Endothelial cell of hepatic sinusoid (primary cell): ENCODE measurements around the gene LTBP2.

Source experiments
- in situ Hi-C: cut with HindIII; loops from 2 replicates; pipeline ENCODE4 v1.10.0; 2017; ENCODE audit warnings: low sequenced_read_pairs

LTBP2 gene

GRCh38 chr14:74595006-74595735, 16.9 kb downstream of the LTBP2 start:
- in situ Hi-C loops, result no loop called here

GRCh38 chr14:74594606-74595005, 17.4 kb downstream of the LTBP2 start:
- in situ Hi-C loops, result no loop called here

DNA sequence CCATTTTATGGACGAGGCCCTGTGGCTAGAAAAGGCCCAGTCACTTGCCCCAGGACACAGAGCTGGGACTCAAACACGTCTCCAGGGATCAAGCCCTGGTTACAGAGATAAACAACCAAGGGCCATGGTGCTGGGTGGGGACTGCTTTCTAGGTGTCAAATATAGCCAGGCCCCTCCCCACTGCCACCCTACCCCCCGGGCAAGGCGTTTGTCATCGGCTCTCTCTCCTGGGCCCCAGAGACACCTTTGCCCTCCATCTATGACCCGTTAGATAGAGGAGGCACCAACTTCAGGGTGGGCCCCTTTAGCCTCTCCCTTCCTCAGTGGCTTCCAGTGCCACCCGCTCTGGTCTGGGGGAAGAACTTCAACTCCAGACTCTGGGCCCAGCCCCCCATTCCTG, 18.0 kb downstream of the LTBP2 start:
- in situ Hi-C loops, result no loop called here

DNA sequence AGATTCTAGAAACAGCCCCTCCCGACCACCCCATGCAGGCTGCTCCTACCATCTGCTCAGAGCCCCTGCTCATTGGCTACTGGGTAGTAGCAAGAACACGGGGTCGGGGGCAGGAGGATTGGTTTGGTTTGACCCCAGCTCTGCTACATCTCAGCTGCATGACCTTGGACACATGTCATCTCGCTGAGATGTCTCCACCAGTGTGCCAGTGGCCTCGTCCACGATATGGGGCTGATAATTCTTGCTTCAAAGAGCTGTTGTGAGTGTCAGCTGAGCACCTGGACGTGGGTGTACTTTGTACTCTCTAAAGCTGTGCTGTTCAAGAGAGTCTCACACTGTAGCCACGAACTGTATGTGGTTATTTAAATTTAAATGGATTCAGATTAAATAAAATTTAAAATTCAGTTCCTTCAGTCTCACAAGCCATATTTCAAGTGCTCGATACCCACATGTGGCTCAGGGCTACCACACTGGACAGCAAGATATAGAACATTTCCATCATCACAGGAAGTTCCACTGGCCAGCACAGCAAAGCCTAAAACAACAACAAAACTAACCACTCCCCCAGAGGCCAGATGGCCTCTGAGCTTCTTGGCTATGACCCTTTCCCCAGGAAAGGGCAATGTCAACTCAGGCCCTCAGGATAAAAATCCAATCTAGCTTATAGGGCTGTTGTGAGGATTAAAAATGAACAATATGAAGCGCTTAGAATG, 18.6 kb downstream of the LTBP2 start:
- in situ Hi-C loops, result no loop called here

DNA sequence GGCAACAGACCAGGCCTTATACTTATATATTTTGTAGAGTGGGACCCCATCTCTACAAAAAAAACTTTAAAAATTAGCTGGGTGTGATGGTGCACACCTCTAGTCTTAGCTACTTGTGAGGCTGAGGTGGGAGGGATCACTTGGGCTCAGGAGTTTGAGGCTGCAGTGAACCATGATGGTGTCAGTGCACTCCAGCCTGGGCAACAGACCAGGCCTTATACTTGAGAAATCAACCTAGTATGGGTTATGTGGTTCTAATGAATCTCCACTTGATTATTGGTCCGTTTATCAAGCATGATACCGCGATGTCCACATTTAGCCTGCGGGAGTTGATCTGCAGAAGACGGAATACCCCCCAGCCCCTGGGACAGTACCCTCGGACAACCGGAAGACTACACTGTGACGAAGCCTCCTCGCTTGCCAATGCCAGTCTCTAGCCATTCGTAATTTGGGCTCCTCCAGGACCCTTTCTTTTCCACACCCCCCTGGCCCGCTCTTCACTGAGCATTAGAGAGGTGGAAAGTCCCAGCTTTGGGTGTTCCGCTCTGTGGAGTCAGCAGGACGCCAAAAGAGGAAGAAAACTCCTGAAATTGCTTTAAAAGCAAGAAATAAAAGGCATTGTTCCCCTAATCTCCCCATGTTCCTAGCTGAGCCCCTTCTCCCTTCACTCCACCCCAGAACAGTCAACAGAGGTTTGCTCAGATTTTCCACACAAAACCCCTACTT, 19.4 kb downstream of the LTBP2 start:
- in situ Hi-C loops, result no loop called here

DNA sequence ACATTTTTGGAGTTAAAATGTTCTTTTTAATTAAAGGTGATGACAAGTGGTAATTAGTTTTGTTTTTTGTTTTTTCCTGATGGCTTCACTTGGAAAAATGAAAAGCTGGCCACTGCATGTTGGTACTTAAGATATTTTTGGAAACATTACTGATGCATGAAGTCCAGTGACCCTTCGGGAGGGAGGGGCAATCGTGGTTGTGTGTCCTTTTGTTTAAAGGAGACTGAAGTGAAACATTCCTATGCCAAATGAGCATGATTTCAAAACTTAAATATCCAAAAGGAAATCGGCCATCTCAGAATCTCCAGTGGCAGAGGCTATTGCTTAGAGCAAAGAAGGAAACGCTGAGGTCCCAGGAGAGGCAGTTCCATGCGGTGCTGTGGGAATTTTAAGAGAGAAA, 20.1 kb downstream of the LTBP2 start:
- in situ Hi-C loops, result no loop called here

DNA sequence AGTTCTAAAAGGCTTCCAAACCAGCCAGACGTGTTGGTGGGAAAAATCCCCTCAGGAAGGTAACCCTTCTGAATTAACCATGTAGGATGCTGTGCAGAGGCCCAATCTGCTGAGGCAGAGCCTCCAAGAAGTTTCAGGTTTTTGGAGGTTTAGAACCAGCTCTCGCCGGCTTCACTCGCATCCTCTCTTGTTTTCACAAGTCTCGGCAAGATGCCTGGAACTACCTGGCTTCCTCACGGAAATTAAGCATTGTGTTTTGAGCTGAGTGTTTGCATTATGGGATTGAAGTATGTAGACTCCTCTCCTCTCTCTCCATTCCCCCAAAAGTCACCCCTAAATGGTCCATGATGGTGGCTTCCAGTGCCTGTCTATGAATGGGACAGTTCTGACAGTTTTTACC, 20.6 kb downstream of the LTBP2 start:
- in situ Hi-C loops, result no loop called here

GRCh38 chr14:74589291-74589879, 22.7 kb downstream of the LTBP2 start:
- in situ Hi-C loops, result no loop called here

GRCh38 chr14:74587363-74587707, 24.7 kb downstream of the LTBP2 start:
- in situ Hi-C loops, result no loop called here

DNA sequence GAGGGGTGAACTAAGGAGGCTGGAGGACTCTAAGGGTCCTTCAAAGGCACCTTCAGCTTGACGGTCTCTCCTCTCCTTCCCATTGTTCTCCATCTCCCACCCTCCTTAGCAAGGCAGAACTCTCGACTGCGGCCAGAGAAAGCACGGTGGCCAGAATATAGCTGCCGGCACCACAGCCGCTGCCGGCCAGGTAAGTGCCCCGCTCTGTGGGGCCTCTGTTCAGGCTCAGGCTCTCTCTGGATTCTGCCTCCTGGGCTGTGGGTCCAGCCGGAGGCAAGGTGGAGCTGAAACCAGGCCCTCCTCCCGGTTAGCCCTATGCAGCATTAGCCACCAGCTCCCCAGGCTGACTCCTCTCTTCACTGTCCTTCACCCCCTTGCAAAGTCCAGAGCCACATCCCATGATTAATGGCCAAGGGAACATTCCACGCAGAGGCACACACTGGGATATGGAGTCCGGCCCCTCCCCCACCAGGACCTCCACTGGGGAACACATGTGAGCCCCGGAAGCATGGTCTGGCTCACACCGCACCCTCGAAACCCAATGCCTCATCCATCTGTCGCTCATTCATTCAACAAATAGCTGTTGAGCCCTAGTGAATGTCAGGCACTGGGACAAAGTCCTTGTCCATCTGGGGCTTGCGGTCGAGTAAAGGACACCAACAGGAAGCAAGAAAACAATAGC, 25.2 kb downstream of the LTBP2 start:
- in situ Hi-C loops, result no loop called here

DNA sequence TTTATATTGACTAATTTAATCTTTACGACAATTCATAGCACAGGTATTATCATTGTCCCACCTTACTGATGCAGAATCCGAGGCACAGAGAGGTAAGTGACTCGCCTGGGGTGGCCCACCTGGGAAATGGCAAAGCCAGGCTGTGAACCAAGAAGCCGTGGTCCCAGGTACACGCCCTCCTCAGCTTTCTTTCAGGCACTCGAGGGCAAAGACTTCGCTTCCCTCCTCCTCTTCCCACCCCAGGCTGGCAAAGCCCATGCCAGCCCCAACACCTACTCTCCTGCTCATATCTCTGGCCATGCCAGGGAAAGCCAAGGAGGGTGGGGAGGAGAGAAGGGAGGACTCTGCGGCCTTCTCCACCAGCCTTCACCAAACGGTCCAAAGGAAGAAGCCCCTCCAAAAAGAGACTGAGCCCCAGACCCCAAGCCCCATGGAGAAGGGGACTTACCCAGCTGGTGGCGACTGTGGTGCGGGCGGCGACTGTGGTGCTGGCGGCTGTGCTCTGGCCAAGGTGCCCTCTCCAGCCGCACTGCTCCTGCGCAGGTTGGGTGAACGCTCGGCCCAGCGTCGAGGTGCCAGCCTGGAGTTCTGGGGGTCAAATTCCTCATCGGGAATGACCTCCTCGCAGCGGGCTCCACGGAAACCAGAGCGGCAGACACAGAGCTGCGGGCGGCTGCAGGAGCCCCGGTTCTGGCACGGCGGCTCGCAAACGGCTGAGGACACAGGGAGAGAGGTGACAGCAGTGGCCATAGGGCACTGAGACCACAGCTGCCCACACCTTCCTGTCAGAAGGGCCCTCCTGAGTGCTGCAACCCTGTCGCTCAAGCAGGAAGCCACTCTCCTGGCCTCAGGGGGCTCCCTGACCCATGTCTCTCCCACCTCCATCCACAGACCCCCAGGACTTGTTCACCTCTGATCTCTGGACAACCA, 26.4 kb downstream of the LTBP2 start:
- in situ Hi-C loops, result no loop called here

- in situ Hi-C loops, result no loop called here
These were observed 27.1 kb downstream of the LTBP2 start for GRCh38 chr14:74584951-74585350.

- in situ Hi-C loops, result no loop called here
These were observed 28.2 kb downstream of the LTBP2 start for GRCh38 chr14:74583689-74584434.

DNA sequence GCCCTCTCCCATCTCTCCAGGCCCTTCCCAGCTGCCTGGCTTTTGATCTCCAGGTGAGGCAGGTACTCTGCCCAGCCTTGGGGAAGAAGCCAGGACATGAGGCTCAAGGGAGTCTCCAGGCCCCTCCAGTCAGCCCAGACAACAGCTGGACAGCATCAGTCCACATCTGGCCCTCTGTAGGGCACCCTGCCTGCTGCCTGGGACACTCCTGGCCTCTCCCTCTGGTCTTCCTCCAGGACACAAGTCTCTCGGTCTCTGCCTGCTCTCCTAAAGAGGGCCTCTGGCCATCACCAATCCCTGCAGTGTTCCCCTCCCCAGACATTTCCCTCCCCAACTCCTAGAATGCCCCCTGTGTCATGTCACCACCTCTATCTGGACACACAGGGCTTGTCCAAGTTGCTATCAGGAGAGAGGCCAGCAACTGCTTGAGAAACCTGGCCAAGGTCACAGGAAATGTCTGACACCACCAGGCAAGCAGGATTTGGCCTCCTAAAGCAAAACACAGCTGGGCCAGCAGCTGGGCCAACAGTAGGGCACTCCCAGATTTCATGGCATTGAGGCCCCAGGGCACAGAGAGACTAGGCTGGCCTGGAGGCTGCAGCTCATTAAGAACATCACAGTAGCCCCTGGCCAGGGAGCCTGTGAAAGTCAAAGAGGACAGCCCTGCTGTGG, 29.0 kb downstream of the LTBP2 start:
- in situ Hi-C loops, result no loop called here

DNA sequence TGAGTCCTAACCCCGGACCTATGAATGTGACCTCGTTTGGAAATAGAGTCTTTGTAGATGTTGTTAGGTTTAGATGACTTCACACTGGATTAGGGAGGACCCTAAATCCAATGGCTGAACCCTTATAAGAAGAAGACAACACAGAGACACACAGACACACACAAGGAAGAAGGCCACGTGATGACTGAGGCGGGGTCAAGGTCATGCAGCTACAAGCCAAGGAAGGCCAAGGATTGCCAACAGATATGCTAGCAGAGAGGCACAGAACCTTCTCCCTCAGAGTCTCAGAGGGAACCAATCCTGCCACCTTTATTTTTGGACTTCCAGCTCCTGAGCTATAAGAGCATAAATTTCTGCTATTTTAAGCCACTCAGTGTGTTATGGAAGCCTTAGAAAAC, 31.8 kb downstream of the LTBP2 start:
- in situ Hi-C loops, result no loop called here

DNA sequence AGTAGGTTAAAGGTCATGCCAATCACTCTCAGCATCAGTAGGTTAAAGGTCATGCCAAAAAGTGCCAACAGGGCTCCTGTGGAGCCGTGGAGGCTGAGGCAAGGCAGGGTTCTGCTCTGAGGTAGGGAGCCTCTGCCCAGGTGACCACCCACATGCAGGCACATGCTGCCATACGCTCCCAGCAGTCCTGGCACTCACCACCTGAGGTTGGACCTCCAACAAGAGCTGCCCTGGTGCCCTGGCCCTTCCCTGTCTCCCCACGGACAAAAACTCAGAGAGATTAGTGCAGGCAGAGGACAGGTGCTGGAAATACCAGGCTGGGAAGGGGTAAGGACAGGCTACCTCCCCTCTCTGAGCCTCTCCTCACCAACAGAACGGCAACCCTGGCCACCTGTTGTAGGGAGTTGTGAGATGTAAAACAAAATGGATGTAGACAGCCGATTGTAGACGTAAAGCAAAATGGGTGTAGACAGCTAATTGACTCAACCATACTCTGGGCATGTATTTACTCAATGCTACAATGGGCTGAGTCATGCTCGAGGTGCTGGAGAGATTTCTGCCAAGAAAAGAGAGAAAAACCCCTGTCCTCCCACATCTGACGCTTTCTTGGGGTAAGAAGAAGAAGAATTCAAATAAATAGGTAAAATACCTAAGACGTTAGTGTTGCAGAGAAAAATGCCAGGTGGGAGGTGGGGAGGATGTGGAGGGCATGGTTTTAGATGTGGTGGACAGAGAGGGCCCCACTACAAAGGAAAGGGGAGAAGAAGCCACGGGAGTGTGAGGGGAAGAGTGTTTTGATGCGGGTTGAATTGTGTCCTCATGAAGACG, 32.4 kb downstream of the LTBP2 start:
- in situ Hi-C loops, result no loop called here

DNA sequence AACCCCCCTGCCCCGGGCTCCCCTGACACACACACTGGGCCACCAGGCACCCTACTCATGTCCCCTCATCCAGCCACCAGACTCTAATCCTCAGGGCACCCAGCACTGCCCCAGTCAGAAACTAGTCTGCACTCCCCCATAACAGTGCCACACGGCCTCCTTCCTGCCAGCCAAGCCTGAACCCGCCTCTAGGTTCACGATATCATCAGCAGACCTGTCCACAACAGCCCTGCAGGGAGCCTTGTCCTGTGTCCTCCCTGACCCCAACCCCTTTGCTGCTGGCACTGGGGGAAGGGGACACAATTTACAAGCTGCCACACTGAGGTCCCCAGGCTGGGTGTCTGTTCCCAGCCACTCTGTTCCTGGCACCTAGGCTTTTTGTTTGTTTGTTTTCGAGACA, 33.6 kb downstream of the LTBP2 start:
- in situ Hi-C loops, result no loop called here

DNA sequence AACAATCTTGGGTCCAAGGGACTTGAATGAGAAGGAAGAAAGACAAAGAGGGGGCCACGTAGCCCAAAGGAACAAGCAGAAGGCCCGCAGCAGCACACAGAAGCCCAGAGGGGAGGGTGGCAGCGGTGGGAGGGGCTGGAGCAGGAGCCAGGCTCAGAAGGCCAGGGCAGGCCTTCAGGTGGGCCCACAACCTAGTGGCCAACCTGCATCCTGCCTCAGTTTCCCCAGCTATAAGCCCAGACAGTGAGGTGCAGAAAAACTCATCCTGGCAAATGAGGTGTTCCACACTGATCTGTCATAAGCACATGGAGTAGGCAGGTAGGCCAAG, 34.1 kb downstream of the LTBP2 start:
- in situ Hi-C loops, result no loop called here
